Esophagus muscularis mucosa (tissue), 3 donors: ENCODE measurements around the gene CHMP2A.

Source experiments
- CTCF ChIP-seq, 3 experiments: fragments of 200-600 bp in 2 of 3; fragments of 450-650 bp in 1 of 3; sonication (generic) in 2 of 3; IDR thresholded peaks; one replicate each; pipeline ENCODE4 v1.5.1; 2017 to 2019; ENCODE audit warnings: antibody characterized with exemption in 3 of 3, mild to moderate bottlenecking in 2 of 3, moderate library complexity in 1 of 3
- POLR2A ChIP-seq: fragments of 450-650 bp; IDR thresholded peaks from one replicate; pipeline ENCODE4 v1.6.1; 2017; ENCODE audit warnings: antibody characterized with exemption, moderate library complexity, mild to moderate bottlenecking, low read depth

GRCh38 chr19:58553799-58554493 is 959 bp downstream of the CHMP2A start:
- TF ChIP-seq CTCF (IDR thresholded peaks at IDR 0.05) (no peak), POLR2A (no peak)
